HCT116 (cell line): Measurements from ENCODE around the gene PHGDH. TPM values are rescaled to one million over a fixed set of nuclear protein-coding genes. Genes with fewer than 3 reads are reported as not detected.

ENCODE experiments used
- ATAC-seq: fragments of 200-7000 bp; cut with Tn5 transposase; 2 replicates; pipeline ENCODE4 v1.9.1; 2020; ENCODE audit warnings: mild to moderate bottlenecking, moderate library complexity
- BruUV-seq: library from RNA; stranded (reverse); fragments of 400-500 nt; replicated peaks from 2 replicates; lab custom pipeline; 2021; lab: Mats Ljungman, UMichigan
- CTCF ChIA-PET: fragments of 300-600 bp; sonication (Branson Sonifier 250); formaldehyde crosslinking; loops from one replicate; lab custom pipeline; 2021; ENCODE audit warnings: antibody characterized with exemption; lab: Charles Lee
- POLR2A ChIA-PET: fragments of 300-600, 350-600 bp; sonication (Branson Sonifier 250); formaldehyde crosslinking; loops from one replicate; lab custom pipeline; 2021; ENCODE audit warnings: antibody characterized with exemption; lab: Charles Lee
- RAD21 ChIA-PET, 2 experiments: fragments of 300-600 bp; sonication (Branson Sonifier 250); formaldehyde crosslinking; loops; one replicate each; lab custom pipeline; 2023; ENCODE audit warnings: low total read pairs in 2 of 2; ENCODE audit not compliant: uncharacterized antibody in 2 of 2, unreplicated experiment in 2 of 2, low non-redundant PET in 1 of 2; lab: Charles Lee
- DNase-seq: peaks from one replicate; pipeline ENCODE4 v3.0.0-alpha.2; 2010; ENCODE audit warnings: low read depth, low spot score
- H2AFZ ChIP-seq: fragments of 200-600 bp; shearing (Covaris generic), sonication (generic); 2 replicates; pipeline ENCODE4 v1.6.1; 2017; ENCODE audit warnings: low read depth, mixed run types, mixed read lengths, antibody characterized with exemption, low read length; ENCODE audit not compliant: poor library complexity, severe bottlenecking
- H3K27ac ChIP-seq: 2 replicates; pipeline ENCODE4 v1.5.1; 2012; ENCODE audit warnings: low read depth, low read length
- H3K27me3 ChIP-seq: fragments of 200-600 bp; sonication (generic); 2 replicates; pipeline ENCODE4 v1.6.1; 2016; ENCODE audit warnings: mixed run types, low read length, mixed read lengths; ENCODE audit not compliant: insufficient read depth
- H3K36me3 ChIP-seq, 2 experiments: fragments of 200-500 bp in 1 of 2; fragments of 200-600 bp in 1 of 2; sonication (Bioruptor generic) in 1 of 2; sonication (generic) in 1 of 2; 2 replicates each; pipeline versions ENCODE4 v1.5.1 to v1.6.1; 2014 to 2016; ENCODE audit warnings: low read length in 2 of 2, inconsistent platforms in 1 of 2, mixed read lengths in 1 of 2, mixed run types in 1 of 2; ENCODE audit not compliant: insufficient read depth in 2 of 2, control insufficient read depth in 1 of 2
- H3K4me1 ChIP-seq, 2 experiments: fragments of 200-600 bp in 1 of 2; sonication (generic) in 1 of 2; 2 replicates each; pipeline versions ENCODE4 v1.5.1 to v1.6.1; 2012 to 2017; ENCODE audit warnings: low read length in 2 of 2, inconsistent platforms in 1 of 2, mild to moderate bottlenecking in 1 of 2, mixed read lengths in 1 of 2, mixed run types in 1 of 2, moderate library complexity in 1 of 2; ENCODE audit not compliant: insufficient read depth in 2 of 2, control insufficient read depth in 1 of 2
- H3K4me2 ChIP-seq: fragments of 200-600 bp; sonication (generic); 2 replicates; pipeline ENCODE4 v1.6.1; 2017; ENCODE audit warnings: mixed run types, low read length, mixed read lengths
- H3K4me3 ChIP-seq, 2 experiments: fragments of 200-600 bp in 1 of 2; sonication (generic) in 1 of 2; replicated peaks in 1 of 2; 2 replicates each; pipeline ENCODE4 v1.5.1; 2011 to 2016; ENCODE audit warnings: low read length in 2 of 2, control low read depth in 1 of 2, low read depth in 1 of 2, mild to moderate bottlenecking in 1 of 2, mixed read lengths in 1 of 2, mixed run types in 1 of 2
- H3K79me2 ChIP-seq: fragments of 200-600 bp; sonication (generic); 2 replicates; pipeline ENCODE4 v1.6.1; 2017; ENCODE audit warnings: mild to moderate bottlenecking, mixed run types, low read length, moderate library complexity, mixed read lengths; ENCODE audit not compliant: insufficient read depth
- H3K9ac ChIP-seq: fragments of 200-600 bp; sonication (generic); 2 replicates; pipeline ENCODE4 v1.6.1; 2016; ENCODE audit warnings: low read length, mixed read lengths
- H3K9me2 ChIP-seq: fragments of 200-600 bp; sonication (generic), shearing (Covaris generic); 2 replicates; pipeline ENCODE4 v1.6.1; 2017; ENCODE audit warnings: mixed run types, mild to moderate bottlenecking, moderate library complexity; ENCODE audit not compliant: insufficient read depth
- H3K9me3 ChIP-seq, 2 experiments: fragments of 200-500 bp in 1 of 2; fragments of 200-600 bp in 1 of 2; sonication (Bioruptor generic) in 1 of 2; sonication (generic) in 1 of 2; 2 replicates each; pipeline ENCODE4 v1.6.1; 2014 to 2017; ENCODE audit warnings: low read length in 2 of 2, mixed read lengths in 2 of 2, inconsistent platforms in 1 of 2, low read depth in 1 of 2, mild to moderate bottlenecking in 1 of 2, mixed run types in 1 of 2, moderate library complexity in 1 of 2; ENCODE audit not compliant: control insufficient read depth in 1 of 2, insufficient read depth in 1 of 2
- H4K20me1 ChIP-seq: fragments of 200-600 bp; sonication (generic), shearing (Covaris generic); 2 replicates; pipeline ENCODE4 v1.6.1; 2017; ENCODE audit warnings: mixed run types, mild to moderate bottlenecking, moderate library complexity; ENCODE audit not compliant: insufficient read depth
- CBX3 ChIP-seq: IDR thresholded peaks from 2 replicates; pipeline ENCODE4 v1.6.1; 2012; ENCODE audit warnings: low read depth
- CEBPB ChIP-seq: IDR thresholded peaks from 2 replicates; pipeline ENCODE4 v1.6.1; 2012; ENCODE audit warnings: low read depth
- CTCF ChIP-seq, 3 experiments: fragments of 200-600 bp in 1 of 3; sonication (generic) in 1 of 3; IDR thresholded peaks in 2 of 3; conservative IDR thresholded peaks in 1 of 3; 2 replicates each; pipeline ENCODE4 v1.5.1; 2012 to 2017; ENCODE audit warnings: low read depth in 2 of 3, low read length in 2 of 3, antibody characterized with exemption in 1 of 3, borderline replicate concordance in 1 of 3, control low read depth in 1 of 3, mild to moderate bottlenecking in 1 of 3, mixed read lengths in 1 of 3, mixed run types in 1 of 3, moderate library complexity in 1 of 3; ENCODE audit not compliant: insufficient read depth in 1 of 3
- EGR1 ChIP-seq: IDR thresholded peaks from 2 replicates; pipeline ENCODE4 v1.6.1; 2012; ENCODE audit warnings: low read depth
- ELF1 ChIP-seq: IDR thresholded peaks from 2 replicates; pipeline ENCODE4 v1.6.1; 2012; ENCODE audit warnings: low read depth, borderline replicate concordance
- EZH2 ChIP-seq: fragments of 200-600 bp; sonication (generic); IDR thresholded peaks from 2 replicates; pipeline ENCODE4 v1.6.1; 2017; ENCODE audit warnings: antibody characterized with exemption, mixed run types
- EZH2phosphoT487 ChIP-seq: fragments of 200-600 bp; IDR thresholded peaks from 2 replicates; pipeline ENCODE4 v1.6.1; 2018; ENCODE audit warnings: antibody characterized with exemption, borderline replicate concordance
- FOSL1 ChIP-seq: IDR thresholded peaks from 2 replicates; pipeline ENCODE4 v1.6.1; 2012; ENCODE audit warnings: low read depth
- MAX ChIP-seq: IDR thresholded peaks from 2 replicates; pipeline ENCODE4 v1.6.1; 2012
- POLR2A ChIP-seq: IDR thresholded peaks from 2 replicates; pipeline ENCODE4 v1.7.0; 2011; ENCODE audit warnings: borderline replicate concordance; ENCODE audit not compliant: insufficient read depth, insufficient read length; ENCODE audit errors: extremely low read depth
- RAD21 ChIP-seq: IDR thresholded peaks from 2 replicates; pipeline ENCODE4 v1.6.1; 2012; ENCODE audit warnings: low read depth, mild to moderate bottlenecking
- SIN3A ChIP-seq: IDR thresholded peaks from 2 replicates; pipeline ENCODE4 v1.6.1; 2012; ENCODE audit warnings: low read depth
- SP1 ChIP-seq: IDR thresholded peaks from 2 replicates; pipeline ENCODE4 v1.6.1; 2012; ENCODE audit warnings: low read depth
- ZFX ChIP-seq: fragments of 450-650 bp; IDR thresholded peaks from 2 replicates; pipeline ENCODE4 v1.6.1; 2017
- ZNF274 ChIP-seq: fragments of 200-500 bp; sonication (Bioruptor generic); IDR thresholded peaks from 2 replicates; pipeline ENCODE4 v1.6.1; 2014; ENCODE audit warnings: mild to moderate bottlenecking, low read depth, low read length, inconsistent platforms
- intact Hi-C: fragments of 100-400 bp; cut with micrococcal nuclease; formaldehyde crosslinking; loops from 2 replicates; pipeline ENCODE4 v1.10.0; 2022
- total RNA-seq: library from RNA; stranded (reverse); gene quantifications from one replicate; pipeline ENCODE4 v1.2.1, GENCODE V29; 2021; ENCODE audit not compliant: unreplicated experiment

PHGDH gene
- total RNA-seq, 1 experiment from 2014 or later, result 187 TPM

GRCh38 chr1:119662034-119662437 is 49.7 kb upstream of the PHGDH start:
- ATAC-seq (no peak), DNase-seq (no peak)
- no TSS peak for BruUV-seq
- Histone ChIP-seq H2AFZ (no peak overlapping the region), H3K9me3 (no peaks in the 10 kb centered on the region), H3K9ac (no peak overlapping the region), H3K36me3 (no peaks in the 10 kb centered on the region), H3K27ac (no peak overlapping the region), H3K9me2 (no peaks in the 10 kb centered on the region), H3K27me3 (peaks cover 2% of the 10 kb centered on the region; the same call in 1 of the 2 replicates), H3K4me1 (peaks cover 0 to 5% of the 10 kb centered on the region in 2 experiments; a peak in 1 of 4 replicates), H3K4me2 (no peak overlapping the region), H4K20me1 (no peaks in the 10 kb centered on the region), H3K79me2 (no peaks in the 10 kb centered on the region), H3K4me3 (no peak overlapping the region)
- ChIA-PET CTCF (interaction anchor here (0.9 to 10.0 kb wide), 6 partner anchors 13 to 50 kb away, joined by 3 to 69 read pairs (median 7); partner anchors contain the start of gene ZNF697), RAD21 (interaction anchor here in 1 of 2 experiments (1.0 kb wide), 1 partner anchor 13 kb away, joined by 3 read pairs; no protein-coding TSS in a partner anchor), POLR2A (no interaction called here)
- intact Hi-C loops, result no loop called here
- TF ChIP-seq EGR1 (no peak), ELF1 (no peak), MAX (no peak), FOSL1 (no peak), CTCF (IDR thresholded peaks at IDR 0.05 in 2 of 3, conservative IDR thresholded peaks at IDR 0.05 in 1 of 3; ENCODE audit: borderline replicate concordance in 1 of 3, insufficient read depth in 1 of 3, low read depth in 2 of 3, low read length in 2 of 3) (0 out of 6 replicates have a peak, but pooled peaks of 1 of the 3 experiments have one; percentile 3)

GRCh38 chr1:119664067-119664466 is 47.7 kb upstream of the PHGDH start:
- no peaks in the 10 kb centered on the region for H3K9me2 ChIP-seq
- H3K27me3 ChIP-seq, result no peaks in the 10 kb centered on the region
- H3K36me3 ChIP-seq, result no peaks in the 10 kb centered on the region
- no peak overlapping the region for H3K4me3 ChIP-seq
- no peak overlapping the region for H3K27ac ChIP-seq
- TF ChIP-seq FOSL1, result no peak
- TF ChIP-seq CBX3, result no peak
- no peak for TF ChIP-seq SIN3A
- no peak for TF ChIP-seq SP1
- TF ChIP-seq ELF1, result no peak
- TF ChIP-seq ZNF274, result no peak
- no peak for TF ChIP-seq CTCF (IDR thresholded peaks at IDR 0.05 in 2 of 3, conservative IDR thresholded peaks at IDR 0.05 in 1 of 3; ENCODE audit: borderline replicate concordance in 1 of 3, insufficient read depth in 1 of 3, low read depth in 2 of 3, low read length in 2 of 3)
- TF ChIP-seq ZFX, result no peak
- TF ChIP-seq RAD21, result no peak
- no peak for TF ChIP-seq CEBPB
- no peak for TF ChIP-seq EZH2phosphoT487
- TF ChIP-seq POLR2A, result no peak
- TF ChIP-seq EGR1, result no peak
- TF ChIP-seq EZH2, result no peak
- BruUV-seq, result no TSS peak
- H4K20me1 ChIP-seq, result no peaks in the 10 kb centered on the region
- H3K9me3 ChIP-seq, result no peaks in the 10 kb centered on the region
- CTCF ChIA-PET, result interaction anchor here (1.3 to 10.0 kb wide), 2 partner anchors 11 to 51 kb away, joined by 3 to 69 read pairs; no protein-coding TSS in a partner anchor
- H3K4me2 ChIP-seq, result no peak overlapping the region
- no peaks in the 10 kb centered on the region for H3K79me2 ChIP-seq
- intact Hi-C loops, result loop anchor here (2.0 kb wide), 1 partner anchor 43 kb away; no protein-coding TSS in a partner anchor
- POLR2A ChIA-PET, result no interaction called here
- no peak overlapping the region for H2AFZ ChIP-seq
- DNase-seq (no peak), ATAC-seq (no peak)
- RAD21 ChIA-PET, result interaction anchor here in 1 of 2 experiments (1.1 kb wide), 1 partner anchor 53 kb away, joined by 3 read pairs; no protein-coding TSS in a partner anchor
- peaks cover 0 to 5% of the 10 kb centered on the region in 2 experiments; a peak in 1 of 4 replicates for H3K4me1 ChIP-seq
- H3K9ac ChIP-seq, result no peak overlapping the region
